Measurements from ENCODE around the gene S100A14.
"Not testable (repeated sequence)": the region's sequence is repeated elsewhere in the genome, so short reads cannot be mapped to it uniquely, and the experiment has no call there.

S100A14 gene

DNA sequence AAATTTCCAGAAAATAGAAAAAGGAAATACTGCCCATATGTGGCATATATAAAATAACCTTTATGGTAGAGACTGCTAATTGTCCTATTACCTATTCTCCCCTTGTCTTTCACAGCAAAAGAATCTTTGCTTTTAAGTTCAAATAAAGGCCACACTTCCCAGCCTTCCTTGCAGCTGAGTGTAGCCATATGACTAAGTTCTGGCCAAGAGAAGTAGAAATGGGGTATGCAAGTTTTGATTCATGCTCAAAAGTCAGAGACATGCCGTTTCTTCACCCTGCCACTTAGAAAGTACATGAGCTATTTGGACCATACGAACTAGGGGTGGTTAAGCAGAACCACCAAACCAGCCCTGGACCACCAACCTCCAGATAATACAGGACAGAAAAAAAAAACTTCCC lies 32.1 kb downstream of the S100A14 start:
- DNase-seq, result no peak

DNA sequence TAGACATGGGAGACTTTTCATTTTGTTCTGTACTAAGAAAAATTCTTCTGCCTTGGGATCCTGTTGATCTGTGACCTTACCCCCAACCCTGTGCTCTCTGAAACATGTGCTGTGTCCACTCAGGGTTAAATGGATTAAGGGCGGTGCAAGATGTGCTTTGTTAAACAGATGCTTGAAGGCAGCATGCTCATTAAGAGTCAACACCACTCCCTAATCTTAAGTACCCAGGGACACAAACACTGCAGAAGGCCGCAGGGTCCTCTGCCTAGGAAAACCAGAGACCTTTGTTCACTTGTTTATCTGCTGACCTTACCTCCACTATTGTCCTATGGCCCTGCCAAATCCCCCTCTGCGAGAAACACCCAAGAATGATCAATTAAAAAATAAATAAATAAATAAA lies 32.6 kb downstream of the S100A14 start:
- not testable (repeated sequence) for DNase-seq

DNA sequence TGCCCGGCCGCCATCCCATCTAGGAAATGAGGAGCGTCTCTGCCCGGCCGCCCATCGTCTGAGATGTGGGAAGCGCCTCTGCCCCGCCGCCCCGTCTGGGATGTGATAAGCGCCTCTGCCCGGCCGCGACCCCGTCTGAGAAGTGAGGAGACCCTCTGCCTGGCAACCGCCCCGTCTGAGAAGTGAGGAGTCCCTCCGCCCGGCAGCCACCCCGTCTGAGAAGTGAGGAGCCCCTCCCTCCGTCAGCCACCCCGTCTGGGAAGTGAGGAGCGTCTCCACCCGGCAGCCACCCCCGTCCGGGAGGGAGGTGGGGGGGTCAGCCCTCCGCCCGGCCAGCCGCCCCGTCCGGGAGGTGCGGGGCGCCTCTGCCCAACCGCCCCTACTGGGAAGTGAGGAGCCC lies 33.3 kb downstream of the S100A14 start:
- DNase-seq, result not testable (repeated sequence)

DNA sequence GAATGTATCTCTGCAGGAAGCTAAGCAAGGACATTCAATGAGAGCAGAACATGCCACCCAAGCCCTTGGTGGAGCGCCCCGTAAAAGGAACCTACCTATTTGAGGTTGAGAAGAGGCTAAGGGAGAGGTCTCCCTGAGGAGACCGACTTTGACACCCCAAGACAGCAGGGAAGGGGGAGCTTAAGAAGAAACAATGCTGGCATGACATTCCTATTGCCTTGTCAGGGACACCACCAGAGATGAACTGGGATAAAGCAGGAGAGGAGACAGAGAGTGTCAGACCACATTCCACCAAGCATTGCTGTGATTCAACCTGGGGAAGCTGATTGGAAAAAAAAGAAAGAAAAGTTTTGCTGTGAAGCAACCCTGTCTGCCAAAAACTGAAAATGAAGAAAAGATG lies 37.2 kb downstream of the S100A14 start:
- no peak for DNase-seq

DNA sequence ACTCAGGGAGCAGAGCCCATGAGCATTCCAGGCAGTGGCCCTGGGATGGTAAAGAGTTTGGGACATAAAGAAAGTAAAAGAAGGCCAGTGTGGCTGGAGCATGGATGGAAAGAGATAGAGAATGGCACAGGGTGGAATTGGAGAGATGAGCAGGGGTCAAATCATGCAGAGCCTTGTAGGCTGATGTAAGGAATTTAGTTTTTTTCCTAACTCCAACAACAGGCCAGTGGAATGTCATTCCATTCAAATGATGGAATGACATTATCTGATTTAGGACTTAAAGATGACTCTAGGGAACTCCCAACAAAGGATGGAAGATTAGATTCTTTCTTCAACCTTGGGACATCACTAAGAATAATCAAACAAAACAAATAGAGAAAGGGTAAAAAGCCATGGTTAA lies 37.6 kb downstream of the S100A14 start:
- no peak for DNase-seq

DNA sequence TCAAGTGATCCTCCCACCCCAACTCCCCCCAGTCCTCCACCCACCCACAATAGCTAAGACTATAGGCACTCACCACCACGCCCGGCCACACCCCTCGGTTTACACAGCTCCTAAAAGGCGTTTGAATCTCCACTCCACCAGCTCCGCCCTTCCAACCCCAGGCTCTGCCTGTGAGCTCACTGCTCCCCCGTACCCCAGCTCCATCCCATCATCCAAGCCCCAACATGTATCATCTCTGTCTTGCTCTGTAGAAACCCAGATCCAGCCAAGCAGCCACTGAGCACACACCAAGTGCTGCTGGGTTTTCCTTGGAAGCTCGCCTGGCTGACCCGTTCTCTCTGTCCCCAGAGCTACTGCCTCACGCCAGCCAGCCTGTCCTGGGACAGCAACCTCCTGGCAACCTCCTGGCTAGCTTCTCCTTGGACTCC lies 38.5 kb downstream of the S100A14 start:
- DNase-seq, result no peak

DNA sequence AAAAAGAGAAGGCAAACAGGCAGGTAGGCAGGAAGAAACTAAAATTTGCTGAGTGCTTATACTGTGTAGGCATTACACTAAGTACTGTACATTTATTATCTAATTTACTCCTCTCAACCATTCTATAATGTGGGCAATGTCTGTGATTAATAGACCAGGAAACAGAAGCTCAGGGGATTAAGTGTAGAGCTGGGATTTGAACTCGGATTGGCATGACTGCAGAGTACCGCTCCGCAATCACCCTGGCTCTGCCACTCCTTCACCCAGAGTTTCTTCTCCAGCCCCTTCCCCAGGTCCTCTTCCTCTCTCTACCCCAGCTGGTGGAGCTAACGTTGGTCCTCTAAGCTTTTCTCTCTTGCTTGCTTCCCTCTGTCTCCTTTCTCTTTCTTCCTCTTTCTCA lies 39.0 kb downstream of the S100A14 start:
- no peak for DNase-seq

DNA sequence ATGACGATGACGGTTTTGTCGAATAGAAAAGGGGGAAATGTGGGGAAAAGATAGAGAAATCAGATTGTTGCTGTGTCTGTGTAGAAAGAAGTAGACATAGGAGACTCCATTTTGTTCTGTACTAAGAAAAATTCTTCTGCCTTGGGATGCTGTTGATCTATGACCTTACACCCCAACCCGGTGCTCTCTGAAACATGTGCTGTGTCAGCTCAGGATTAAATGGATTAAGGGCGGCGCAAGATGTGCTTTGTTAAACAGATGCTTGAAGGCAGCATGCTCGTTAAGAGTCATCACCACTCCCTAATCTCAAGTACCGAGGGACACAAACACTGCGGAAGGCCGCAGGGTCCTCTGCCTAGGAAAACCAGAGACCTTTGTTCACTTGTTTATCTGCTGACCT lies 40.6 kb downstream of the S100A14 start:
- not testable (repeated sequence) for DNase-seq

DNA sequence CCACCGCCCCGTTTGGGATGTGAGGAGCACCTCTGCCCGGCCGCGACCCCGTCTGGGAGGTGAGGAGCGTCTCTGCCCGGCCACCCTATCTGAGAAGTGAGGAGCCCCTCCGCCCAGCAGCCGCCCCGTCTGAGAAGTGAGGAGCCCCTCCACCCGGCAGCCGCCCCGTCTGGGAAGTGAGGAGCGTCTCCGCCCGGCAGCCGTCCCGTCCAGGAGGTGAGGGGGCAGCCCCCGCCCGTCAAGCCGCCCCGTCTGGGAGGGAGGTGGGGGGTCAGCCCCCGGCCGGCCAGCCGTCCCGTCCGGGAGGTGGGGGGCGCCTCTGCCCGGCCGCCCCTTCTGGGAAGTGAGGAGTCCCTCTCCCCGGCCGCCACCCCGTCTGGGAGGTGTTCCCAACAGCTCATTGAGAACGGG lies 41.0 kb downstream of the S100A14 start:
- DNase-seq, result not testable (repeated sequence)

DNA sequence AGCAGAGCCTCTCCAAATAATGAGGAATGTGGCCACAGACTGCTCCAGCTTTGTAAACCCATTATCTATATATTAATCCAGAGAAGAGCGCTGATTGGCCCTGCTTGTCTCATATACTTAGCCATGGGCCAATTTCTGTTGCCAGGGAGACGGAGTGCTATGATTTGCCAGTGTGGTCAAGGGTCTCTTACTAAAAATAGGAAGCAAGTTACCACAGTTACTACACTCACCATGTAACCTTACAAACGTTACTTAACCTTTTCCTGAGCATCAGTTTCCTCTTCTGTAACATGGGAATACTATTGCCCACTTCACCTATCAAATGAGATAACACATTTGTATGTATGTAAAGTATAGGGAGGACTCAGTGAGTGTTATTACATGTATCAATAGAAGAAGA lies 42.8 kb downstream of the S100A14 start:
- DNase-seq, result no peak

DNA sequence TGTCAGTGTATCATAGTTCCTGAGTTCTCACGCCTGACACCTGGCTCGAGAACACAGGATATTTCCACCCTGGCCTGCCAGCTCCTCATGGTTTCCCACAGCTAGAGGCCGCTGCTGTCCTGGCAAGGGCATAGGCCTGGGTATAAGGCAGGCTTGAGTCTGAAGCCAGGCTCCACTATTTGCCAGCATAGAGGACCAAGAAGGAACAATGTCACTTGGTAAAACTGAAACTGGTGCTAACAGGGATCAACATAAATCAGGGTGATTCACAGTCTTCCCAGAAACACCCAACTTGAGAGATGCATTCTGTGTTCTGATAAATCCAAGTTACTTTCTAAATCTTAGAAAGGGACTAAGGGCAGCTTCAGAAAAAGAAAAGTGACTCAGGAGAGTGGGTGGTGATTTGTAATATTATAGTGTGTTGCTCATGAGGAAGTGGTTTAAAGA lies 43.5 kb downstream of the S100A14 start:
- DNase-seq, result no peak

DNA sequence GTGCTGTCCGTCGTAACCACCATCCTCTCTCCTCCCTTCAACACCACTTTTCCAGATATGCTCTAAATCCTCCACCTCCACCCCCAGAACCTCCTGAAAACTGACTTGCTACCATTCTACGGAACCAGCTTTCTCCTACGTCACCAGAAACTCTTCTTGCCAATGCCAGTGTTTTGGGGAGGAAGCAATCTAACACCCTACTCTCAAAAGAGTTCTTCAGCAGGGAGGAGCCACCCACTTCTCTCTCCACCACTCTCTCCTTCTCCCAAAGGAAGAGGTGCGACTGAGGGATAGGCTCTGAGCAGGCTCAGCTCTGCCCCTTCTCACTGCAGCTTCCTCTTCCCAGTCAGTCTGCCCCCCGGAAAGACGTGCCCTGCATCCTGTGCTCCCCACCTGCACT lies 44.4 kb downstream of the S100A14 start:
- DNase-seq, result no peak

DNA sequence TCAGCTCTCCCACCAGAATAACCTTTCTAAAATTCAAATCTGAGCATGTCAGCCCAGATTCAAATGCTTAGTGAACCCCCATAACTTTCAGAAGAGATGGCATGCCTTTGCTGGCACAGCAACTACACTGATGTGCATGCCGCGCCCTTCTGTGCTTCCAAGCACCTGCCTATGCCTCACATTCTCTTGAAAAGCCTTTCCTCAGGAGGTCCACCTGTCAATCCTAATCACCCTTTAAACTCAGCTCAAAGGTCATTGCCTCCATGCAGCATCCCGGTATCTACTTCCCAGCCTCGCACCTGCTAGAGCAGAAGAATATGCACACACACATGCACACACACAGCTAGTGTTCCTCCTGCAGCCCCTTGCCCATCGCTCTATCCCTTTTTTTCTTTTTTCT lies 45.3 kb downstream of the S100A14 start:
- DNase-seq, result no peak

DNA sequence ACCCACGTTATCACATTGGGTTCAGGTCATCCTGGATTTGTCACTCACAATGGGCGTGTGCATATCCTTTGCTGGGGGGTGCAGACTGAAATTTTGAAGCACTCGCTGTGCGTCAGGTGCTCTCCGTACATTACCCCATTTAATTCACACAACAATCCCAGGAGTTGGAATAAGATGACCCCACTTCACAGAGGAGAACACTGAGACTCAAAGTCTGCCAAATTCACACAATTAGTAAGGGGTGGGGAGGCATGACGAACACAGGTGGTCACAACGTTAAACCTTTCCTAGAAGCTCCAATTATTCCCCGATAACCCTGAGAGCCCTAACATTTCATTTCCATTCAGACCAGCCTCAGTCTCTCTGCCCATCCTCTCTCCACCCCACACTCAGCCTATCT lies 46.7 kb downstream of the S100A14 start:
- no peak for DNase-seq

DNA sequence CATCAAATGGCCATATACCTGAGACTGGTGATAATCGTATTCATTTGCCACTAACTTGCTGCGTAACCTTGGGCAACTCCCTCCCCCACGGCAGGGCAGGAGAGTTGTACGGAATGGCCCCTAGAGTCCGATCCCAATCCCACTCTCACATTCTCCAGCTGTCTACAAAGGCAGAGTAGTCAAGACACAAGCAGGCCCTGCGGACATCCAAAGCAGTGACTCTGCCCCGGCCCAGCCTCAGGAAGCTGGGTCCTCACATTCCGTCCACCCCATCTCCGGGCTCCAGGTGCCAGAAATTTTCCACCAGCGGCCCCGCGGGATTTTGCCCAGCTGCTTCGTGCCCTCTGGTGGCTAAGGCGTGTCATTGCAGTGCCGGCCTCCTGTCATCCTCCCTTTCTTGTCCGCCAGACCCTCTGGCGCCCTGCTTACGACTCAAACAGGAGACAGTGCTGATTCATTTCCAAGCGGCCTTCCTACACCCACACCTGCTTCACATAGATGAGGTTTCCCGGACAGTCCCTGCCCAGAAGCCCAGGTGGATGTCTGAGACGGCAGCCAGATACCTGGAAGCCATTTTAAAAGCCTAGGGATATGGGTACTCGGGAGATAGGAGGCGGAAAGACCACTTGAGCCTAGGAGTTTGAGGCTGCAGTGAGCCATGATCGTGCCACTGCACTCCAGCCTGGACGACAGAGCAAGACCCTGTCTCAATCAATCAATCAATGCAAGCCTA lies 47.6 kb downstream of the S100A14 start:
- DNase-seq, result no peak

DNA sequence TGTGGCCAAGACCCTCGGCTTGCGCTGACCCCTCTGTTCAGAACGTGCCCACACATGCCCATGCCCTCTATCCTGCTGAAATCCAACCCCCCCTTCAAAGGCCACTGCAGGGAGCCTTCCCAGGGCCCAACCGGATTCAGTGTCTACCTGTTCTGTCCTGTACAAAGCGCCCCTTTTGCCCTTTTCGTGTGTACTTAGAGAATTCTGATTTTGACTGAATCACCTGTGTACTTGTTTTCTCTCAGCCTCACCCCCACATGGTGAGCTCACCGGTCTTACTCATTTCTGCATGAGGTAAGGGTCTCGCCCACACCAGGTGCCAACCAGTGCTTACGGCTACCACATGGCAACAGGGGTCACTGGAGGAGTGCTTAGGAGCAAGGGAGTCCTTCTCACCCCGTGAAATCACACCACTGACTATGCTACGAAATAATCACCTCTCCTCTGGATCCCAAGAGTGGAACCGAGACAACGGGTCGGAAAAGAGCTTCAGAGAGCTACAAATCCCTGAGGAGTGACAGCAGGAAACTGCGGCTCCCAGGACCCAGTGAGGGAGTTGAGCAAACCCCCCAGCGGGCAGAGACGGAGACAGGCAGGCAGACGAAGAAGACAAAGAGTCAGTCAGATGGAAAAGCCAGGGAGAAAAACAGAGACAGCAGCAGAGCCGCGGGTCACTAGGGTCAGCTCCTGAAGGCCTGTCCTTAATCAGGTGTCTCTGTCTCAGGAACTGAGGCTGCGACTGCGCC lies 48.3 kb downstream of the S100A14 start:
- no peak for DNase-seq

DNA sequence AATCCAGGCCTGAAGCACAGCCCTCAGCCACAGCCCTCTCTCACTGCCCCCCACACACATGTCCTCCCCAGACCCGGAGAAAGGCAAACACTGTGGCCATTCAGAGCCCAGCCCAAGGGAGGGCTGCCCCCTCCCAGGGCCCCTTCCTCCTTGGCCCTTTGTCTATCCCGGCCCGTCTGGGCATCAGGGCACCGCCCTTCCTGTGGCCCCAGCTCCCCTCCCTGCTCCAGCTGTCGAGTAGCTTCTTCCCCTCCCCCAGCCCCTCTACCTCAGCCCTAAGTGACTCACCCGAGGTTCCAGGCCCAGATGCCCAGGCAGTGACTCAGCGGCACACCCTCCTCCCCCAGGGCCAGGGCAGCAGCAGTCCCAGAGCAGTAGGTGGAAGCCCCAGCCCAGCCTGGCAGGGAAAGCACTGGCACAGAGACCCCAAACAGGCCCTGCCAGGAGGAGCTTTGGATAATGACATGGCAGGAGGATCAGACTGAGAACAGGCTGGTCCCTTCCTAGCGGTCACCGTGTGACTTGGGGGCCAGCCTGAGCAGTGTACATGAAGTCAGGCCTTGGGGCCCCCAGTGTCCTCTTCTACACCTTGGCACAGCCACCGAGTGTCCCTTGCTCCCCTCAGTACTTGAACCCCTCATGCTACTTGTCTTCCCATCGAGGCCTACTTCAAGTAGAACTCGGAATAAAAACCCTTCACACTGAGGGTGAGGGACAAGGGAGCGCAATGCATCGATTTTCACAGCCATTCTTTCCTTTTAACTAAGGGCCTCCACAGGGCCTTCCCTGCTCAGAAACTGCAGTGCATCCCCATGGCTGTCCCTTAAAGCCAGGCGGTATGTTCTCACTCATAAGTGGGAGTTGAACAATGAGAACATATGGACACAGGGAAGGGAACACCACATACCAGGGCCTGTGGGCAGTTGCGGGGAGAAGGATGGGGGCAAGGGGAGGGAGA lies 49.4 kb downstream of the S100A14 start:
- DNase-seq, result peak; percentile 83

DNA sequence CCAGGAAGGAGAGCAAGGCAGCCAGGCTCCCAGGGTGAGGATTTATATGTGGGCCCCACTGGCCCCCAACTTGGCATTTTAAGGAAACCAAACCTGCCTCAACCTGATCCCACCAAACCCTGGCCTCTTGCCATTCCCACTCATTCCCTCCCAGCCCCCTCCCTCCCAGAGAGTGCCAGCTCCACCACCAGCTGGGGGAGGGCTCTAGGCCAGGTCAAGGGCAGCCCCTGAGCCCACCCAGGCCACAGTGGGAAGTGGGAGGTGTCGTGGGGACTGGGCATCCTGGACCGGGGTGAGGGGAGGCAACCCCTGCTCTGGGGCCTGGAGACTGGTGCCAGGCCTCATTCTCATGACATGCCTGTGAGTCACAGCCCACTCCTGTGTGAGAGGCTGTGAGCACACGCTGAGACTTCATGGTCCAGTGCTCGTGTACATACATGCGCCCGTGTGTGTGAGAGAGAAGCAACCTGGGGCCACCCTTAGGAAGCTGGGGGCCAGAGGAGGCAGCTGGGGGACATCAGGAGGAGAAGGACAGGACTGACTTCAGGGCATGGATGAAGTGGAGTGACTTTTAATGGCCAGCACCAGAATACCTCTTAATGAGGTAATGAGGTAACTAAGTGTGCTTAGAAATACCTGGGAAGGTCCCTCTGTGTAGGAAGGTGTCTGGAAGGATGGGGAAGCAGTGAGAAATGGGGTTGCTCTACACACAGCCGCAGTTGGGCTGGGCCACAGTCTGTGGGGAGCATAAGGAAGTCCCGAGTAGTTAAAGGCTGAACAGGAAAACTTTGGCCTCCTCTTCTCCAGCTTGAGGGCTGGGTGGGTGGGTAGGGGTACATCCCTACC lies 50.4 kb downstream of the S100A14 start, which contains the start of gene S100A2:
TSS of gene S100A2 (minus strand) at position 316 of the 846 bp plus-strand sequence. CDS start 1,967 bp downstream, outside the sequence.
- no peak for DNase-seq
